LNCAP (cell line): ENCODE results near the gene COPS9.

Experiments used
- CTCF ChIP-seq: fragments of 450-650 bp; IDR thresholded peaks from 2 replicates; pipeline ENCODE4 v1.5.1; 2017; ENCODE audit warnings: mild to moderate bottlenecking

The COPS9 gene

GRCh38 chr2:240159251-240159839 lies 23.2 kb upstream of the COPS9 start:
- no peak for TF ChIP-seq CTCF

GRCh38 chr2:240157147-240157470 lies 21.0 kb upstream of the COPS9 start:
- TF ChIP-seq CTCF = no peak

GRCh38 chr2:240156435-240157146 lies 20.5 kb upstream of the COPS9 start:
- no peak for TF ChIP-seq CTCF

- no peak for TF ChIP-seq CTCF
These were observed 19.8 kb upstream of the COPS9 start for GRCh38 chr2:240155745-240156390.

- TF ChIP-seq CTCF = no peak
These were observed 19.1 kb upstream of the COPS9 start for GRCh38 chr2:240155048-240155744.

GRCh38 chr2:240154606-240155005 lies 18.5 kb upstream of the COPS9 start:
- no peak for TF ChIP-seq CTCF

GRCh38 chr2:240153418-240153817 lies 17.3 kb upstream of the COPS9 start:
- no peak for TF ChIP-seq CTCF
